IPS-15b (cell line): ENCODE results near the gene PTPRA.
"Not testable (repeated sequence)": the region's sequence is repeated elsewhere in the genome, so short reads cannot be mapped to it uniquely, and the experiment has no call there.

Experiments used
- H3K27me3 ChIP-seq: one replicate; pipeline ENCODE4 v1.6.1; 2013; ENCODE audit warnings: low read length; ENCODE audit not compliant: control insufficient read depth, insufficient read depth
- H3K36me3 ChIP-seq: one replicate; pipeline ENCODE4 v1.6.1; 2013; ENCODE audit warnings: low read length; ENCODE audit not compliant: control insufficient read depth, insufficient read depth
- H3K4me1 ChIP-seq: one replicate; pipeline ENCODE4 v1.6.1; 2013; ENCODE audit warnings: mild to moderate bottlenecking, low read length; ENCODE audit not compliant: control insufficient read depth, insufficient read depth
- H3K4me3 ChIP-seq: one replicate; pipeline ENCODE4 v1.5.1; 2013; ENCODE audit warnings: low read depth, low read length
- H3K9ac ChIP-seq: one replicate; pipeline ENCODE4 v1.6.1; 2013; ENCODE audit warnings: low read depth, mild to moderate bottlenecking, low read length
- H3K9me3 ChIP-seq: one replicate; pipeline ENCODE4 v1.6.1; 2013; ENCODE audit warnings: mild to moderate bottlenecking, low read length; ENCODE audit not compliant: control insufficient read depth, insufficient read depth

The PTPRA gene

GRCh38 chr20:3021327-3021726 is 148.0 kb downstream of the PTPRA start:
- Histone ChIP-seq H3K36me3 (peaks cover 34% of the 10 kb centered on the region), H3K9me3 (no peaks in the 10 kb centered on the region), H3K9ac (no peak overlapping the region), H3K27me3 (no peaks in the 10 kb centered on the region), H3K4me3 (no peak overlapping the region), H3K4me1 (no peaks in the 10 kb centered on the region)

GRCh38 chr20:3021777-3022176 is 148.5 kb downstream of the PTPRA start:
- no peaks in the 10 kb centered on the region for H3K9me3 ChIP-seq
- H3K4me1 ChIP-seq = no peaks in the 10 kb centered on the region
- no peak overlapping the region for H3K4me3 ChIP-seq
- no peaks in the 10 kb centered on the region for H3K27me3 ChIP-seq
- no peak overlapping the region for H3K9ac ChIP-seq
- peaks cover 34% of the 10 kb centered on the region for H3K36me3 ChIP-seq

GRCh38 chr20:3022559-3023490 is 149.5 kb downstream of the PTPRA start:
- H3K4me3 ChIP-seq, H3K9ac ChIP-seq, H3K4me1 ChIP-seq, H3K27me3 ChIP-seq, H3K9me3 ChIP-seq: not testable (repeated sequence)
- peaks cover 41% of the 10 kb centered on the region for H3K36me3 ChIP-seq

- no peaks in the 10 kb centered on the region for H3K9me3 ChIP-seq
- H3K4me1 ChIP-seq = no peaks in the 10 kb centered on the region
- H3K9ac ChIP-seq = no peak overlapping the region
- H3K4me3 ChIP-seq = no peak overlapping the region
- H3K27me3 ChIP-seq = no peaks in the 10 kb centered on the region
- peaks cover 29% of the 10 kb centered on the region for H3K36me3 ChIP-seq
These were observed 154.7 kb downstream of the PTPRA start for GRCh38 chr20:3027987-3028386.

GRCh38 chr20:3031524-3032147 is 158.4 kb downstream of the PTPRA start:
- Histone ChIP-seq H3K4me1 (no peaks in the 10 kb centered on the region), H3K27me3 (no peaks in the 10 kb centered on the region), H3K9ac (no peak overlapping the region), H3K36me3 (peaks cover 26% of the 10 kb centered on the region), H3K9me3 (no peaks in the 10 kb centered on the region), H3K4me3 (no peak overlapping the region)

- Histone ChIP-seq H3K36me3 (peaks cover 29% of the 10 kb centered on the region), H3K9me3 (no peaks in the 10 kb centered on the region), H3K9ac (no peak overlapping the region), H3K4me3 (no peak overlapping the region), H3K27me3 (no peaks in the 10 kb centered on the region), H3K4me1 (no peaks in the 10 kb centered on the region)
These were observed 159.3 kb downstream of the PTPRA start for GRCh38 chr20:3032624-3033023.

- Histone ChIP-seq H3K27me3 (no peaks in the 10 kb centered on the region), H3K36me3 (peaks cover 26% of the 10 kb centered on the region), H3K4me1 (peaks cover 9% of the 10 kb centered on the region), H3K9me3 (no peaks in the 10 kb centered on the region), H3K9ac (no peak overlapping the region), H3K4me3 (no peak overlapping the region)
These were observed 164.4 kb downstream of the PTPRA start for GRCh38 chr20:3037654-3038053.

GRCh38 chr20:3038454-3038853 is 165.2 kb downstream of the PTPRA start:
- Histone ChIP-seq H3K36me3 (peaks cover 26% of the 10 kb centered on the region), H3K9ac (no peak overlapping the region), H3K4me1 (peaks cover 10% of the 10 kb centered on the region), H3K4me3 (no peak overlapping the region), H3K9me3 (no peaks in the 10 kb centered on the region), H3K27me3 (no peaks in the 10 kb centered on the region)

- Histone ChIP-seq H3K4me3 (no peak overlapping the region), H3K4me1 (peaks cover 10% of the 10 kb centered on the region), H3K36me3 (peaks cover 26% of the 10 kb centered on the region), H3K9me3 (no peaks in the 10 kb centered on the region), H3K27me3 (peaks cover 2% of the 10 kb centered on the region), H3K9ac (no peak overlapping the region)
These were observed 166.1 kb downstream of the PTPRA start for GRCh38 chr20:3039426-3039825.

GRCh38 chr20:3040086-3040485 is 166.8 kb downstream of the PTPRA start:
- peaks cover 26% of the 10 kb centered on the region for H3K36me3 ChIP-seq
- peaks cover 10% of the 10 kb centered on the region for H3K4me1 ChIP-seq

GRCh38 chr20:3041854-3042409 is 168.7 kb downstream of the PTPRA start:
- peaks cover 13% of the 10 kb centered on the region for H3K36me3 ChIP-seq
- no peak overlapping the region for H3K4me3 ChIP-seq
- H3K9me3 ChIP-seq = no peaks in the 10 kb centered on the region
- H3K27me3 ChIP-seq = peaks cover 2% of the 10 kb centered on the region
- H3K4me1 ChIP-seq = peaks cover 10% of the 10 kb centered on the region
- no peak overlapping the region for H3K9ac ChIP-seq

More at GRCh38 chr20:3040086-3040485, 166.8 kb downstream of the PTPRA start:
- Histone ChIP-seq H3K4me3 (no peak overlapping the region), H3K27me3 (peaks cover 2% of the 10 kb centered on the region), H3K9ac (no peak overlapping the region), H3K9me3 (no peaks in the 10 kb centered on the region)
